ENCODE data around the gene CMTM3. TPM values are rescaled to one million over a fixed set of nuclear protein-coding genes. Genes with fewer than 3 reads are reported as not detected.
A peak's percentile ranks its signal among the peaks of the same experiment; 100 is the strongest.
"Not testable (repeated sequence)": the region's sequence is repeated elsewhere in the genome, so short reads cannot be mapped to it uniquely, and the experiment has no call there.

The CMTM3 gene
- polyA plus RNA-seq, 3 donors: 53.5 to 70.2 (median 65.5) TPM

GRCh38 chr16:66629856-66630255 lies 25.4 kb downstream of the CMTM3 start:
- no peak for DNase-seq

DNA sequence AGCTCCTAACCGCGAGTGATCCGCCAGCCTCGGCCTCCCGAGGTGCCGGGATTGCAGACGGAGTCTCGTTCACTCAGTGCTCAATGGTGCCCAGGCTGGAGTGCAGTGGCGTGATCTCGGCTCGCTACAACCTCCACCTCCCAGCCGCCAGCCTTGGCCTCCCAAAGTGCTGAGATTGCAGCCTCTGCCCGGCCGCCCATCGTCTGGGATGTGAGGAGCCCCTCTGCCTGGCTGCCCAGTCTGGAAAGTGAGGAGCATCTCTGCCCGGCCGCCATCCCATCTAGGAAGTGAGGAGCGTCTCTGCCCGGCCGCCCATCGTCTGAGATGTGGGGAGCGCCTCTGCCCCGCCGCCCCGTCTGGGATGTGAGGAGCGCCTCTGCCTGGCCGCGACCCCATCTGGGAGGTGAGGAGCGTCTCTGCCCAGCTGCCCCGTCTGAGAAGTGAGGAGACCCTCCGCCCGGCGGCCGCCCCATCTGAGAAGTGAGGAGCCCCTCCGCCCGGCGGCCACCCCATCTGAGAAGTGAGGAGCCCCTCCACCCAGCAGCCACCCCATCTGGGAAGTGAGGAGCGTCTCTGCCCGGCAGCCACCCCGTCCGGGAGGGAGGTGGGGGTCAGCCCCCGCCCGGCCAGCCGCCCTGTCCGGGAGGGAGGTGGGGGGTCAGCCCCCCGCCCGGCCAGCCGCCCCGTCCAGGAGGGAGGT lies 26.2 kb downstream of the CMTM3 start:
- DNase-seq: not testable (repeated sequence)

DNA sequence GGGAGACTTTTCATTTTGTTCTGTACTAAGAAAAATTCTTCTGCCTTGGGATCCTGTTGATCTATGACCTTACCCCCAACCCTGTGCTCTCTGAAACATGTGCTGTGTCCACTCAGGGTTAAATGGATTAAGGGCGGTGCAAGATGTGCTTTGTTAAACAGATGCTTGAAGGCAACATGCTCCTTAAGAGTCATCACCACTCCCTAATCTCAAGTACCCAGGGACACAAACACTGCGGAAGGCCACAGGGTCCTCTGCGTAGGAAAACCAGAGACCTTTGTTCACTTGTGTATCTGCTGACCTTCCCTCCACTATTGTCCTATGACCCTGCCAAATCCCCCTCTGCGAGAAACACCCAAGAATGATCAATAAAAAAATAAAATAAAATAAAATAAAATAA lies 27.1 kb downstream of the CMTM3 start:
- DNase-seq: not testable (repeated sequence)

DNA sequence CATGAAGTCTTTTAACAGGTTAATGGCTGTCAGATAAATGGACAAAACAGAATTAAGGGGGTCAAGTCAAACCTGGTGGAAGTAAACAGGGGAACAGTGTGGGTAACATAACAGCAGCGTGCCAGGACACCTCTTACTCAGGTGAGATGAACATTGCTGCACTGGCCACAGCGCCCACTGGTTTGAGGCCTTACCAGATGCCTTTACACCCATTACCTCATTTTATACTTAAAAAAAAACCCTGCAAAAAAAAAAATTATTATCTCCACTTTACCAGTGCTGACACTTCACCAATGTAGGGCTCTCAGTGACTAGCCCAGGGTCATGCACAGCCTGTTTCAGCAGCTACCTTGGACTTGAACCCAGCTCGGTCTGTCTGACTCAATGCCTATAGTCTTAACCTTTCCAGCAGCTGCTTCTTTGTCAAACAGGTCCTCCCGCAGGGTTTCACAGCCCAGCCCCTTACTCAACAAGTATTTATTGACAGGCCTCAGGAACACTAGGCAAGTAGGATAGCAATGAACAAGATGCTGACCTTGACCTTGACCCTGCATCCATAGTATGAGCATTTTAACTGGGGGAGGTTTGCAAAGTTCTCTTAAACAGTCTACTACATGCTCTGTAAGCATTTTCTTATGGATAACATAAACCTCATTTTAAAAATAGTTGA lies 30.2 kb downstream of the CMTM3 start:
- no peak for DNase-seq

DNA sequence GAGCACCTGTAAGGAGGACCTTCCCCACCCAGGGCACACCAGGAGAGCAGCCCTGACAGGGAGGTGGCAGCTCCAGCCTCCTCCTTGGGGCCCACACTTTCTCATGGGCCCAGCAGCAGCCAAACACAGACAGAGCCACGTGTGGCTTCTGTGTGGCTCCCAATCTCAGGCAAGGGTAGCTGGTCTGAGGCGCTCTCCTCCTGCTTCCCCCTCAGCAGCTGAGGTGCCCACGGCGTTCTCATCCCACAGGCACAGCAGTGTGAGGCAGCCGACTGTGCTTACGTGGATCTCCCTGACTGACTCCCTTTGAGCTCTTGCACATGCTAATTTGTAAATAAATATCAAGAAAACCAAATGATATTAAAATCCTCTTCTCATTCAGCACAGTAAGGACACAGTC lies 30.9 kb downstream of the CMTM3 start:
- no peak for DNase-seq

DNA sequence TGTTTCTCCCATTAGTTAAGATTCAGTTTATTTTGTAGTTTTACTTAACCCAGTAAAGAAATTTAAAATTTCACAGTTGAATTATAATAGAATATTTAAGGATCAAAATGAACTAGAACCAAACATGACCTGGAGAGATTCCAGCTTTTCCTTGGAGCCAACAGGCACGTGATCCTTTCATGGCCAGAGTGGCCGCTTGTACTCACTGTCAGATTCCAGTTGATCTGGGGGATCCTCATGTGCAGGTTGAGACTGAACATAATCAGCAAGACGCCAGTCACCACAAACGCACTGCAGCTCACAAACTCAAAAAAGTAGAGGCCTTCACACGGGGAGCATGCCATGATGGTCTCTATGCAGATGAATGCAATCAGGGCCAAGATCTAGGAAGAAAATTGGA lies 31.7 kb downstream of the CMTM3 start:
- no peak for DNase-seq

- DNase-seq: no peak
Observed at GRCh38 chr16:66637806-66638205, 33.3 kb downstream of the CMTM3 start.

GRCh38 chr16:66639091-66639885 lies 34.8 kb downstream of the CMTM3 start:
- no peak for DNase-seq

GRCh38 chr16:66640724-66641314 lies 36.3 kb downstream of the CMTM3 start:
- no peak for DNase-seq

GRCh38 chr16:66641387-66641786 lies 36.9 kb downstream of the CMTM3 start:
- no peak for DNase-seq

DNA sequence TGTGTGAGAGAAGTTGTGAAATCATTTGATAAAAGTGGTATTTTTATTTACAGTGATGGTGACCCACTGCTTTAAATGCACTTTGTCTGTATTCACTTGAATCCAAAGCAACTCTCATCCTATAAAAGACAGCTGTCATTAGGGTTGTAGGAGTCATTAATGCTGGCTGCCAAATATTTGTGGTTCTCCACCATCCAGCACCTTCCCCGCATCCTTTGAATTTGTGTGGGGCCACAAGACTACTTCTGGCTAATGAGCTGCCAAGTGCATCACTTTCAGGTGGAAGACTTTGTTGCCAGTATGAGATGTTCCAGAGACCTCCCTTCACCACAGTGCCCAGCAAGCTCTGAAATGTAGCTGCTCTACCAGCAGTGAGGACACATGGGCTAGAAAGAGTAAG lies 43.4 kb downstream of the CMTM3 start:
- DNase-seq: no peak

DNA sequence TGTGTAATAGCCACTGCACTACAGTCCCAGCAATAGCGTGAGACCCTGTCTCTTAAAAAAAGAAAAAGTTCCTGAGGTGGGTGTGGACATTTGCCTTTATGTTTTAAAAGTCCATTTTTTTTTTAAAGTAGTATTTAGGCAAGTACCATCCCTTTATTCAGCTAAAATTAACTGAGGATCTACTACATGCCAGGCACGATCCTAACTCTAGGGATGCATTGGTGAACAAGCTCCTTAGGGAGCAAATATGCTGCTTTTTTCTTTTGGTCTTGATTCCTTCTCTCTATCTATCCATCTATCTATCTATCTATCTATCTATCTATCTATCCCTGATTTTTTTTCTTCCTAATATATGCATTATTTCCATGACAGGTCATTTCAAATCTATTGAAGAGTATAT lies 44.7 kb downstream of the CMTM3 start:
- DNase-seq: no peak

GRCh38 chr16:66649636-66650205 lies 45.2 kb downstream of the CMTM3 start:
- DNase-seq: no peak

DNA sequence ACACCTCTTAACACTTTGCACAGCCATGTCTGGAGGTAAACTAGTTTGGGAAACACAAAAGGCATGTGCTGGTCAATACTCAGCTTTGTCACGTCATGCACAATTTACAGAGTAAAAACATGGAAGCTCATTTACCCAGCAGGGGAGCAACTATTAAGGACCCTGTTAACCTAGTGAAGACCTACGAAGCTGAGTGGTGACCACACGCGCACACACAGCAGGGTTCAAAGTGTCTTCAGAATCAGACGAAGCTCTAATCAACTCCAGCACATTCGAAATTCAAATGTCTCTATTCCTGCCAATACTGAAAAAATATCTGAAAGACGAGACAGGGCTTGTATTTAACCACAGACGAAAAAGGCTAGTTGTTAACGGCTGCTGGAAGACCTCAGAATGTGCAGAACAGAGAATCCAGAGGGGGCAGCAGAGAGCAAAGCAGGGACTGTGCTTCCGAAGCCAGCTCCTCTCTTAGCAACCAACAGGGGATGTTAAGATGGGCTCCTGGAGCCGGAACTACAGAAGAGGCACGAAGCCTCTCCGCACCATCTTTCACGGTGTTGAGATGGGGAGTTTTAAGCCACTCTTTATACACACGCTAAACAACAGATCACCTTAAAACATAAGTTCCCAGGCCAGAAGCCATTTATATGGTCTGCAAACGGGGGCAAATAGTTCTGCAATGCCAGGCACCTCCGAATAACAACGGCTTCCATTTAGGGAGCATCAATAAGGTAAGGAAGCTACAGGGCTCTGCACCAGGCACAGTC lies 46.4 kb downstream of the CMTM3 start:
- DNase-seq: peak; percentile 89

GRCh38 chr16:66651474-66651765 lies 46.9 kb downstream of the CMTM3 start:
- no peak for DNase-seq

DNA sequence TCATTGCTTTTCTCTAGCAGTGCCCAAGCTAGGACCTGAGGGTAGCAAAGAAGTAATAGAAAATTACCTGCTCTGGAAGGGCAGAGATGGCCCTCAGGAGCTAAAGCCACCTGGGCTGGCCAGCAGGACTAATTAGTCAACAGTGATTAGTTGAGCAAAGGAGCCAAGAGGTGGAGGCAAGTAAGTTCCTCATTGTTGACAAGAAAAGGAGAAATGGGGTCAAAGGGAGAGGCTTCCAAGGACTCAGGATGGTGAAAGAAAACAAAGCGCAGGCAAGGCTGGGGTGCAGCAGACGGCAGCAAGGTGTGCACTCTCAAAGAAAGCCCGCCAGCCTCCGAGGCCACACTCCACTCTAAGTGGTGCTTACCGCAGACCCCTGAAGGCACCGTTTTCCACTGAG lies 47.5 kb downstream of the CMTM3 start:
- DNase-seq: no peak

- no peak for DNase-seq
Observed at GRCh38 chr16:66652661-66653360, 48.3 kb downstream of the CMTM3 start.

GRCh38 chr16:66653581-66654350 lies 49.3 kb downstream of the CMTM3 start:
- DNase-seq: no peak

- no peak for DNase-seq
Observed at GRCh38 chr16:66656547-66656946, 52.0 kb downstream of the CMTM3 start.
